Stimulated activated CD4-positive, alpha-beta T cell treated with anti-CD3 and anti-CD28 coated beads, Interleukin-12 subunit alpha, Interleukin-12 subunit beta, amount 100 ng/mL, for 48 hours (primary cell): ENCODE results near the gene VEGFB.
A peak's percentile ranks its signal among the peaks of the same experiment; 100 is the strongest.

Experiments
- DNase-seq, 3 donors: peaks; one replicate each; pipeline ENCODE4 v3.0.0-alpha.2; 2020; ENCODE audit warnings: low read depth in 2 of 3, low spot score in 1 of 3

Gene VEGFB

GRCh38 chr11:64258946-64259532 is 24.7 kb downstream of the VEGFB start:
- no peak for DNase-seq

- no peak for DNase-seq
Observed at GRCh38 chr11:64259533-64260067, 25.2 kb downstream of the VEGFB start.

GRCh38 chr11:64260147-64260708 is 25.8 kb downstream of the VEGFB start:
- DNase-seq: no peak

GRCh38 chr11:64261556-64262080 is 27.2 kb downstream of the VEGFB start:
- DNase-seq: no peak

GRCh38 chr11:64262271-64263002 is 28.1 kb downstream of the VEGFB start:
- no peak for DNase-seq

- DNase-seq: no peak
Observed at GRCh38 chr11:64263021-64263946, 28.9 kb downstream of the VEGFB start.

- no peak for DNase-seq
Observed at GRCh38 chr11:64263947-64264317, 29.5 kb downstream of the VEGFB start.

- DNase-seq: no peak
Observed at GRCh38 chr11:64264371-64264852, 30.0 kb downstream of the VEGFB start.

- no peak for DNase-seq
Observed at GRCh38 chr11:64265176-64266160, 31.1 kb downstream of the VEGFB start.

GRCh38 chr11:64266339-64266738 is 32.0 kb downstream of the VEGFB start:
- DNase-seq: no peak

- DNase-seq: no peak
Observed at GRCh38 chr11:64267207-64267945, 33.0 kb downstream of the VEGFB start.

GRCh38 chr11:64268025-64268892 is 33.9 kb downstream of the VEGFB start:
- DNase-seq: no peak

GRCh38 chr11:64268893-64269539 is 34.6 kb downstream of the VEGFB start:
- peak in 2 of 3 donors; percentile 32 to 41 for DNase-seq

GRCh38 chr11:64269540-64270220 is 35.3 kb downstream of the VEGFB start:
- peak; percentile 96 to 97 (median 97) for DNase-seq

- no peak for DNase-seq
Observed at GRCh38 chr11:64275031-64275800, 40.8 kb downstream of the VEGFB start.

GRCh38 chr11:64275841-64276240 is 41.5 kb downstream of the VEGFB start:
- no peak for DNase-seq
